HEK293T (cell line): Measurements from ENCODE around the gene SLC25A26.

Experiments used
- CTCF ChIA-PET: fragments of 350-600 bp; formaldehyde crosslinking; extraction: SDS; loops from one replicate; lab custom pipeline; 2021; ENCODE audit warnings: antibody characterized with exemption, inconsistent platforms; lab: Yijun Ruan, JAX
- POLR2A ChIA-PET: fragments of 350-600 bp; formaldehyde crosslinking; extraction: SDS; loops from one replicate; lab custom pipeline; 2020; ENCODE audit warnings: antibody characterized with exemption, inconsistent platforms; lab: Yijun Ruan, JAX
- DNase-seq: peaks from one replicate; pipeline ENCODE4 v3.0.0; 2012; ENCODE audit warnings: mixed read lengths; ENCODE audit errors: extremely low spot score
- ARNT ChIP-seq: fragments of 450-650 bp; IDR thresholded peaks from 2 replicates; pipeline ENCODE4 v1.6.1; 2017; ENCODE audit warnings: mild to moderate bottlenecking
- BHLHE40 ChIP-seq: fragments of 450-650 bp; IDR thresholded peaks from 2 replicates; pipeline ENCODE4 v1.6.1; 2016; ENCODE audit warnings: mild to moderate bottlenecking, moderate library complexity, borderline replicate concordance
- CTBP1 ChIP-seq: fragments of 450-650 bp; IDR thresholded peaks from 2 replicates; pipeline ENCODE4 v1.6.1; 2016; ENCODE audit warnings: borderline replicate concordance
- ELF4 ChIP-seq: fragments of 450-650 bp; IDR thresholded peaks from 2 replicates; pipeline ENCODE4 v1.6.1; 2017; ENCODE audit warnings: antibody characterized with exemption
- FOXA1 ChIP-seq: fragments of 450-650 bp; IDR thresholded peaks from 2 replicates; pipeline ENCODE4 v1.6.1; 2016; ENCODE audit warnings: mild to moderate bottlenecking
- FOXK2 ChIP-seq: fragments of 450-650 bp; IDR thresholded peaks from 2 replicates; pipeline ENCODE4 v1.6.1; 2016; ENCODE audit warnings: mild to moderate bottlenecking
- FOXM1 ChIP-seq: fragments of 450-650 bp; IDR thresholded peaks from 2 replicates; pipeline ENCODE4 v1.6.1; 2017; ENCODE audit warnings: mild to moderate bottlenecking, borderline replicate concordance
- HDGF ChIP-seq: fragments of 450-650 bp; IDR thresholded peaks from 2 replicates; pipeline ENCODE4 v1.6.1; 2017; ENCODE audit warnings: antibody characterized with exemption, borderline replicate concordance
- L3MBTL2 ChIP-seq: fragments of 450-650 bp; conservative IDR thresholded peaks from 2 replicates; pipeline ENCODE4 v1.6.1; 2016; ENCODE audit warnings: mild to moderate bottlenecking
- LEF1 ChIP-seq: fragments of 450-650 bp; IDR thresholded peaks from 2 replicates; pipeline ENCODE4 v1.6.1; 2017; ENCODE audit warnings: mild to moderate bottlenecking, borderline replicate concordance
- NFRKB ChIP-seq: fragments of 450-650 bp; IDR thresholded peaks from 2 replicates; pipeline ENCODE4 v1.6.1; 2016; ENCODE audit warnings: mild to moderate bottlenecking, moderate library complexity
- SP1 ChIP-seq: fragments of 450-650 bp; IDR thresholded peaks from 2 replicates; pipeline ENCODE4 v1.6.1; 2017
- SUZ12 ChIP-seq: fragments of 450-650 bp; IDR thresholded peaks from 2 replicates; pipeline ENCODE4 v1.6.1; 2016; ENCODE audit warnings: mild to moderate bottlenecking
- TARDBP ChIP-seq: fragments of 450-650 bp; IDR thresholded peaks from 2 replicates; pipeline ENCODE4 v1.6.1; 2016
- ZNF384 ChIP-seq: fragments of 450-650 bp; IDR thresholded peaks from 2 replicates; pipeline ENCODE4 v1.6.1; 2016
- TF ChIP-seq, protein P1 (sequence below): fragments of 450-650 bp; IDR thresholded peaks from 2 replicates; pipeline ENCODE4 v1.6.1; 2016

The SLC25A26 gene

DNA sequence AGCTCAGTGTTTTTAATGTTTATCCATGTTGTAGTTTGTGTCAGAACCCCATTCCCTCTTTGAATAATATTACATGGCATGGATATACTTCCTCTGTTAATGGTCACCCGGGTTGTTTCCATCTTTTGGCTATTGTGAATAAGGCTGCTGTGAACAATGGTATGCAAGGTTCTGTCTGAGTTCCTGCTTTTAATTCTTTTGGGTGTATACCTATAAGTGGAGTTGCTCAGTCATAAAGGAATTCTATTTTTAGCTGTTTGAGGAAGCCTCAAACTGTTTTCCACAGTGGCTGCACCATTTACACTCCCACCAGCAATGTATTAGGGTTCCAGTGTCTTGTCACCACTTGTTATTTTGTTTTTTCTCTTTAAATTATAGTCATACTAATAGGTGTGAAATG lies 99.6 kb downstream of the SLC25A26 start:
- DNase-seq = no peak
- ChIA-PET CTCF (interaction anchor here (1.1 kb wide), 1 partner anchor 23 kb away, joined by 3 read pairs; no protein-coding TSS in a partner anchor), POLR2A (no interaction called here)
- TF ChIP-seq ARNT (no peak), SP1 (no peak), FOXM1 (no peak), NFRKB (no peak), CTBP1 (no peak), BHLHE40 (no peak), L3MBTL2 (no peak)
- TF ChIP-seq, protein P1, sequence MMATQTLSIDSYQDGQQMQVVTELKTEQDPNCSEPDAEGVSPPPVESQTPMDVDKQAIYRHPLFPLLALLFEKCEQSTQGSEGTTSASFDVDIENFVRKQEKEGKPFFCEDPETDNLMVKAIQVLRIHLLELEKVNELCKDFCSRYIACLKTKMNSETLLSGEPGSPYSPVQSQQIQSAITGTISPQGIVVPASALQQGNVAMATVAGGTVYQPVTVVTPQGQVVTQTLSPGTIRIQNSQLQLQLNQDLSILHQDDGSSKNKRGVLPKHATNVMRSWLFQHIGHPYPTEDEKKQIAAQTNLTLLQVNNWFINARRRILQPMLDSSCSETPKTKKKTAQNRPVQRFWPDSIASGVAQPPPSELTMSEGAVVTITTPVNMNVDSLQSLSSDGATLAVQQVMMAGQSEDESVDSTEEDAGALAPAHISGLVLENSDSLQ = no peak

DNA sequence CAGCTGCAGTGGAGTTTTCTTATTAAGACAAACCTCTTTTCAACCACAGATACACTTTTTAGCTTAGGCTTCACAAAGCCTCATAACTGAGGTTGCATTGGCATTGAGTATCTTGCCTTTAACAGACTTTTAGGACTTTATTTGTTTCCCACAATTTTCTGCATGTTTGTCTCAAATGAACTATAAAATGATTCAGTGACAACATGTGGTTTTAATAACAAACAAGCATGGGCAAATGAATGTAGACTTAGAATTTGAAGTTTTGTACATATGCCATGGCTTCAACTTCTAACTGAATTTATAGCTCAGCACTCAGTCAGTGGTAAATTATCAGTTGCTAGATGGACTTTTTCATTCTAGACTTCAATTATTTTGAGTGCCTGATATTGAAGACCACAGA lies 101.6 kb downstream of the SLC25A26 start:
- no peak for DNase-seq
- TF ChIP-seq FOXM1 = no peak
- no peak for TF ChIP-seq TARDBP
- no peak for TF ChIP-seq SP1
- no peak for TF ChIP-seq BHLHE40
- TF ChIP-seq CTBP1 = no peak
- TF ChIP-seq ZNF384 = no peak
- TF ChIP-seq, protein P1 = no peak
- no peak for TF ChIP-seq L3MBTL2
- TF ChIP-seq ELF4 = no peak
- TF ChIP-seq SUZ12 = no peak
- TF ChIP-seq NFRKB = no peak
- TF ChIP-seq FOXA1 = no peak
- no peak for TF ChIP-seq LEF1
- TF ChIP-seq HDGF = no peak
- POLR2A ChIA-PET = no interaction called here
- CTCF ChIA-PET = no interaction called here

GRCh38 chr3:66326340-66326739 lies 105.5 kb downstream of the SLC25A26 start:
- ChIA-PET CTCF (no interaction called here), POLR2A (no interaction called here)
- no peak for DNase-seq
- TF ChIP-seq BHLHE40 (no peak), FOXA1 (no peak), SP1 (no peak)

DNA sequence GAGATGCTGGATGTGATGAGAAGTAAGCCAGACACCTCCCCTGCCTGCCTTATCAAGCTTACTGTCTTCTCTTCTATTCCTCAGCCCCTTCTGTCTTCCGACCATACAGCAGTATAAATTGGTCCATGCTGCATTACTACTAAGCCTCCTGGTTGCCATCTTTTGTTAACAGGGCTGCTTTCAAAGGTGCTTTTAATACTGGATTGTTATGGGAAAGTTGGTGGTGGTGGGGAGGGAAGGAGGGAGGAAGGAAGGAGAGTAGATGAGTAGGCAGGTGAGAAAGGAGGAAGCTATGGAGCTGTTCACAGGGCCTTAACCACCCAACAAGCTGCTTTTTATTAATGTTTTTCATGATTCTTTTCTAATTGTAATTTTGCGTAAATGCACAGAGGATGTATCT lies 114.9 kb downstream of the SLC25A26 start:
- no peak for TF ChIP-seq FOXA1
- TF ChIP-seq CTBP1 = no peak
- no peak for TF ChIP-seq ARNT
- TF ChIP-seq SUZ12 = no peak
- TF ChIP-seq NFRKB = no peak
- TF ChIP-seq LEF1 = no peak
- no peak for TF ChIP-seq BHLHE40
- TF ChIP-seq, protein P1 = no peak
- no peak for TF ChIP-seq HDGF
- no peak for TF ChIP-seq ELF4
- TF ChIP-seq FOXK2 = no peak
- TF ChIP-seq L3MBTL2 = no peak
- TF ChIP-seq FOXM1 = no peak
- TF ChIP-seq TARDBP = no peak
- TF ChIP-seq SP1 = no peak
- TF ChIP-seq ZNF384 = no peak
- ChIA-PET POLR2A (no interaction called here), CTCF (no interaction called here)
- no peak for DNase-seq

GRCh38 chr3:66336333-66336766 lies 115.5 kb downstream of the SLC25A26 start:
- TF ChIP-seq NFRKB = no peak
- TF ChIP-seq, protein P1 = no peak
- no peak for TF ChIP-seq TARDBP
- TF ChIP-seq SUZ12 = no peak
- no peak for TF ChIP-seq ELF4
- TF ChIP-seq ZNF384 = no peak
- TF ChIP-seq FOXM1 = no peak
- TF ChIP-seq ARNT = no peak
- no peak for TF ChIP-seq BHLHE40
- TF ChIP-seq FOXA1 = no peak
- no peak for TF ChIP-seq FOXK2
- no peak for TF ChIP-seq LEF1
- no peak for TF ChIP-seq L3MBTL2
- CTCF ChIA-PET = no interaction called here

DNA sequence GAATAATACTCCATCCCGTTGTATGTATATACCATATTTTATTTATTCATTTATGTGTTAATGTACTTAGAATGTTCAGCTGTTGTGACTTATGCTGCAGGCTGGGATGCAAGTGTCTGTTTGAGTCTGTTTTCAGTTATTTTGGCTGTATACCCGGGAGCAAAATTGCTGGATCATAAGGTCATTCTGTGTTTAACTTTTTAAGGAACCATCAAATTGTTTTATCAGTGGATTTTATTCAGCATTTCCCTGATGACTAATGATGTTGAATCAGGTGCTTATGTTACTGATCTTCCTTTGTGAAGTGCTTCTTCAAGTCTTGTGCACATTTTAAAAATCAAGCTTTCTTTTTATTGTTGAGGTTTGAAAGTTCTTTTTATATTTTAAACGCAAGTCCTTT lies 118.1 kb downstream of the SLC25A26 start:
- CTCF ChIA-PET = no interaction called here

More at GRCh38 chr3:66336333-66336766, 115.5 kb downstream of the SLC25A26 start:
- POLR2A ChIA-PET = no interaction called here
- no peak for DNase-seq

More for the DNA sequence above, 118.1 kb downstream of the SLC25A26 start:
- no peak for TF ChIP-seq L3MBTL2
- TF ChIP-seq ELF4 = no peak
- no peak for TF ChIP-seq FOXM1
- no peak for TF ChIP-seq TARDBP
- TF ChIP-seq BHLHE40 = no peak
- TF ChIP-seq SUZ12 = no peak
- TF ChIP-seq LEF1 = no peak
- TF ChIP-seq ARNT = no peak
- TF ChIP-seq FOXA1 = no peak
- no peak for TF ChIP-seq SP1
- no peak for TF ChIP-seq CTBP1
- TF ChIP-seq FOXK2 = no peak
- POLR2A ChIA-PET = no interaction called here
- DNase-seq = no peak
